H1 (cell line): ENCODE measurements around the gene AHSG. TPM values are rescaled to one million over a fixed set of nuclear protein-coding genes. Genes with fewer than 3 reads are reported as not detected.
A peak's percentile ranks its signal among the peaks of the same experiment; 100 is the strongest.

Source experiments
- CTCF ChIA-PET: fragments of 300-600 bp; sonication (Branson Sonifier 250); formaldehyde crosslinking; loops from one replicate; lab custom pipeline; 2021; ENCODE audit not compliant: partially characterized antibody; lab: Charles Lee
- POLR2A ChIA-PET: fragments of 300-600 bp; sonication (Branson Sonifier 250); formaldehyde crosslinking; loops from one replicate; lab custom pipeline; 2021; ENCODE audit warnings: inconsistent platforms; ENCODE audit not compliant: partially characterized antibody; lab: Charles Lee
- DNase-seq, 2 experiments: peaks; one replicate each; pipeline versions ENCODE4 v3.0.0 to v3.0.0-alpha.2; 2010 to 2022; ENCODE audit warnings: low spot score in 2 of 2, low read depth in 1 of 2, mixed read lengths in 1 of 2
- FAIRE-seq: peaks from 2 replicates; lab custom pipeline; 2011; peaks lifted over from hg19 to GRCh38; lab: Jason Lieb, UNC
- H2AFZ ChIP-seq: 2 replicates; pipeline ENCODE4 v1.8.1; 2012; ENCODE audit warnings: low read length, inconsistent platforms
- H2AK5ac ChIP-seq: 2 replicates; pipeline ENCODE4 v1.6.1; 2013; ENCODE audit warnings: low read depth, low read length
- H2BK120ac ChIP-seq: replicated peaks from 2 replicates; pipeline ENCODE3; 2013; ENCODE audit warnings: low read depth, low read length, inconsistent platforms
- H2BK12ac ChIP-seq: 2 replicates; pipeline ENCODE4 v1.6.1; 2013; ENCODE audit warnings: low read depth, low read length
- H2BK15ac ChIP-seq: 2 replicates; pipeline ENCODE4 v1.6.1; 2013; ENCODE audit warnings: low read length
- H2BK20ac ChIP-seq: 2 replicates; pipeline ENCODE4 v1.6.1; 2013; ENCODE audit warnings: low read length
- H2BK5ac ChIP-seq: 2 replicates; pipeline ENCODE4 v1.6.1; 2013; ENCODE audit warnings: low read depth, low read length
- H3K14ac ChIP-seq: 2 replicates; pipeline ENCODE4 v1.6.1; 2013; ENCODE audit warnings: inconsistent platforms; ENCODE audit not compliant: insufficient read length
- H3K18ac ChIP-seq: 2 replicates; pipeline ENCODE4 v1.6.1; 2013; ENCODE audit warnings: low read length; ENCODE audit errors: extremely low read depth
- H3K23ac ChIP-seq: 2 replicates; pipeline ENCODE4 v1.6.1; 2013; ENCODE audit warnings: inconsistent platforms; ENCODE audit not compliant: insufficient read length
- H3K23me2 ChIP-seq: 2 replicates; pipeline ENCODE4 v1.6.1; 2013; ENCODE audit warnings: low read depth, low read length
- H3K27ac ChIP-seq: 2 replicates; pipeline ENCODE4 v1.6.1; 2011; ENCODE audit warnings: low read depth, low read length, inconsistent platforms
- H3K27me3 ChIP-seq, 4 experiments: replicated peaks in 1 of 4; 1 replicate in 1 of 4; 2 replicates in 3 of 4; pipeline versions ENCODE4 v1.6.1 to v1.8.1; 2011 to 2013; ENCODE audit warnings: low read length in 3 of 4, mild to moderate bottlenecking in 3 of 4, inconsistent platforms in 2 of 4, mixed read lengths in 2 of 4, moderate library complexity in 1 of 4; ENCODE audit not compliant: control insufficient read depth in 3 of 4, insufficient read depth in 3 of 4; ENCODE audit errors: extremely low read depth in 1 of 4
- H3K36me3 ChIP-seq, 4 experiments: 2 replicates each; pipeline versions ENCODE4 v1.6.1 to v1.8.1; 2011 to 2013; ENCODE audit warnings: mild to moderate bottlenecking in 4 of 4, low read length in 3 of 4, moderate library complexity in 2 of 4, control low read depth in 1 of 4, inconsistent platforms in 1 of 4; ENCODE audit not compliant: insufficient read depth in 4 of 4, control insufficient read depth in 2 of 4
- H3K4ac ChIP-seq: replicated peaks from 2 replicates; pipeline ENCODE3; 2013; ENCODE audit warnings: low read length, low read depth, mixed read lengths, inconsistent platforms; ENCODE audit not compliant: insufficient read length
- H3K4me1 ChIP-seq, 4 experiments: replicated peaks in 1 of 4; 1 replicate in 1 of 4; 2 replicates in 3 of 4; pipeline versions ENCODE4 v1.6.1 to v1.8.1; 2011 to 2013; ENCODE audit warnings: low read length in 3 of 4, inconsistent platforms in 2 of 4, mixed read lengths in 1 of 4; ENCODE audit not compliant: insufficient read depth in 4 of 4, control insufficient read depth in 3 of 4
- H3K4me2 ChIP-seq, 2 experiments: 2 replicates each; pipeline versions ENCODE4 v1.6.1 to v1.8.1; 2011 to 2013; ENCODE audit warnings: low read depth in 2 of 2, low read length in 2 of 2, control low read depth in 1 of 2, inconsistent platforms in 1 of 2, mild to moderate bottlenecking in 1 of 2; ENCODE audit not compliant: insufficient read depth in 1 of 2
- H3K4me3 ChIP-seq, 4 experiments: fragments of 200-600, 300-600 bp in 1 of 4; sonication (generic), shearing (Covaris generic), sonication (Bioruptor Twin) in 1 of 4; 2 replicates each; pipeline versions ENCODE4 v1.5.1 to v1.8.1; 2011 to 2016; ENCODE audit warnings: low read length in 4 of 4, low read depth in 3 of 4, control low read depth in 2 of 4, inconsistent platforms in 2 of 4, mild to moderate bottlenecking in 2 of 4, mixed read lengths in 1 of 4, moderate library complexity in 1 of 4; ENCODE audit not compliant: insufficient read depth in 2 of 4; ENCODE audit errors: extremely low read depth in 1 of 4
- H3K56ac ChIP-seq: replicated peaks from 2 replicates; pipeline ENCODE3; 2013; ENCODE audit warnings: low read depth, mild to moderate bottlenecking, mixed read lengths, low read length, inconsistent platforms; ENCODE audit not compliant: insufficient read length
- H3K79me1 ChIP-seq: 2 replicates; pipeline ENCODE4 v1.6.1; 2013; ENCODE audit warnings: low read depth, low read length, control low read depth
- H3K79me2 ChIP-seq, 2 experiments: 2 replicates each; pipeline versions ENCODE4 v1.6.1 to v1.8.1; 2012 to 2013; ENCODE audit warnings: low read length in 2 of 2, mild to moderate bottlenecking in 2 of 2, inconsistent platforms in 1 of 2; ENCODE audit not compliant: insufficient read depth in 2 of 2, control insufficient read depth in 1 of 2
- H3K9ac ChIP-seq, 4 experiments: replicated peaks in 1 of 4; 1 replicate in 1 of 4; 2 replicates in 3 of 4; pipeline versions ENCODE4 v1.6.1 to v1.8.1; 2011 to 2013; ENCODE audit warnings: low read depth in 3 of 4, low read length in 3 of 4, control low read depth in 2 of 4, mild to moderate bottlenecking in 2 of 4, moderate library complexity in 2 of 4, inconsistent platforms in 1 of 4; ENCODE audit errors: extremely low read depth in 1 of 4
- H3K9me3 ChIP-seq, 2 experiments: 2 replicates each; pipeline versions ENCODE4 v1.6.1 to v1.8.1; 2012 to 2013; ENCODE audit warnings: mild to moderate bottlenecking in 2 of 2, moderate library complexity in 2 of 2, control low read depth in 1 of 2, inconsistent platforms in 1 of 2, low read depth in 1 of 2, low read length in 1 of 2, mixed read lengths in 1 of 2; ENCODE audit not compliant: insufficient read depth in 2 of 2
- H4K20me1 ChIP-seq, 2 experiments: replicated peaks in 1 of 2; 2 replicates each; pipeline versions ENCODE3 to v1.8.1; 2011 to 2013; ENCODE audit warnings: inconsistent platforms in 2 of 2, low read length in 2 of 2, mild to moderate bottlenecking in 1 of 2; ENCODE audit not compliant: insufficient read depth in 2 of 2, control insufficient read depth in 1 of 2
- H4K5ac ChIP-seq: 2 replicates; pipeline ENCODE4 v1.6.1; 2013; ENCODE audit warnings: low read length, low read depth, mixed read lengths, inconsistent platforms; ENCODE audit not compliant: insufficient read length
- H4K8ac ChIP-seq: 2 replicates; pipeline ENCODE4 v1.8.0; 2013; ENCODE audit warnings: mild to moderate bottlenecking, moderate library complexity, low read length, inconsistent platforms; ENCODE audit not compliant: insufficient read depth; ENCODE audit errors: extremely low read depth
- H4K91ac ChIP-seq: replicated peaks from 2 replicates; pipeline ENCODE3; 2013; ENCODE audit warnings: low read length, mixed read lengths, inconsistent platforms; ENCODE audit not compliant: insufficient read length
- CBX8 ChIP-seq: fragments of 300-800, 300-1000 bp; sonication (generic); IDR thresholded peaks from 2 replicates; pipeline ENCODE4 v1.7.1; 2016; ENCODE audit warnings: low read depth, low read length, borderline replicate concordance
- EGR1 ChIP-seq: IDR thresholded peaks from 2 replicates; pipeline ENCODE4 v1.6.1; 2011; ENCODE audit warnings: low read depth, low read length, borderline replicate concordance
- KDM5A ChIP-seq: fragments of 200-600 bp; IDR thresholded peaks from 2 replicates; pipeline ENCODE4 v1.7.1; 2012; ENCODE audit warnings: mild to moderate bottlenecking, low read length, inconsistent platforms, mixed read lengths
- PHF8 ChIP-seq: fragments of 200-600 bp; sonication (generic); conservative IDR thresholded peaks from 2 replicates; pipeline ENCODE4 v1.7.1; 2012; ENCODE audit warnings: low read depth, mild to moderate bottlenecking, inconsistent platforms, low read length, moderate library complexity
- RNF2 ChIP-seq: fragments of 200-900, 300-1000 bp; sonication (generic); IDR thresholded peaks from 2 replicates; pipeline ENCODE4 v1.7.1; 2016; ENCODE audit warnings: borderline replicate concordance, low read depth, mild to moderate bottlenecking, antibody characterized with exemption, low read length; ENCODE audit not compliant: poor library complexity, severe bottlenecking; ENCODE audit errors: missing control alignments
- SIRT6 ChIP-seq: IDR thresholded peaks from one replicate; pipeline ENCODE4 v1.7.1; 2012; ENCODE audit warnings: low read length, inconsistent platforms
- SP4 ChIP-seq: IDR thresholded peaks from 2 replicates; pipeline ENCODE4 v1.6.1; 2012; ENCODE audit warnings: low read length, inconsistent platforms
- TAF7 ChIP-seq: optimal IDR thresholded peaks from 2 replicates; pipeline ENCODE3; 2011; ENCODE audit warnings: low read depth, mild to moderate bottlenecking, inconsistent platforms, low read length, moderate library complexity, borderline replicate concordance
- WGBS, 2 experiments: shearing (Covaris generic) in 1 of 2; methylation state at CpG; one replicate each; pipeline versions ENCODE4 v1.1.6 to v1.1.7; 2013 to 2015; ENCODE audit warnings: low lambda C conversion rate in 2 of 2, mixed read lengths in 2 of 2, inconsistent platforms in 1 of 2, low coverage in 1 of 2, missing lambda C conversion rate in 1 of 2; ENCODE audit not compliant: insufficient replicate concordance in 2 of 2, insufficient coverage in 1 of 2, insufficient read length in 1 of 2; ENCODE audit errors: extremely low coverage in 1 of 2, missing lambda C conversion rate in 1 of 2; 5-methylcytosine and 5-hydroxymethylcytosine counted together
- polyA plus RNA-seq, 7 experiments: library from polyadenylated mRNA; depleted of rRNA in 3 of 7; stranded (reverse) in 5 of 7; unstranded in 2 of 7; fragments of >200 nt in 5 of 7; fragments of 200-250 nt in 2 of 7; gene quantifications; 1 replicate in 5 of 7; 2 replicates in 1 of 7; 4 replicates in 1 of 7; pipeline versions ENCODE4 v1.2.1 to v1.2.3, GENCODE V29; 2011 to 2013; ENCODE audit warnings: missing spikeins in 2 of 7, mixed read lengths in 2 of 7
- total RNA-seq: library from RNA; stranded (reverse); fragmentation: NEBNext Ultra II Directional; extraction: Animal tissue kit (Norgen Biotek cat#: 25700); gene quantifications from 2 replicates; pipeline ENCODE4 v1.2.1, GENCODE V29; 2021
- TF ChIP-seq, protein P1 (sequence below): IDR thresholded peaks from 2 replicates; pipeline ENCODE4 v1.6.1; 2012; ENCODE audit warnings: low read length, inconsistent platforms

Gene AHSG
- total and polyA plus RNA-seq, 2 of the 8 experiments (the other 6 are each of a cell fraction or from before 2014, with no cell fraction given): 0.68 to 0.78 TPM

DNA sequence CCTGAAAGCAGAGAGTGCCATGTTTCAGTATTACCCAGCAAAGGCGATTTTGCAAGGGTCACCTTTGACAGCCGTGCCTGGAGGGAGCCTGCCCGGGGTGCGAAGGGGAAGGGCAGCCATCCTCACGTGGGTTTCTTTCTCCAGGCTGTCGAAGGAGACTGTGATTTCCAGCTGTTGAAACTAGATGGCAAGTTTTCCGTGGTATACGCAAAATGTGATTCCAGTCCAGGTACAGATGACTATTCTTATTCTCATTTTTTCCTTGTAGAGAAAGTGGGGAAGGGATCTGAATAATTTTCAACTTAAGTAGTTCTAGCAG, 3.4 kb downstream of the AHSG start:
- Histone ChIP-seq H3K9ac (no peak overlapping the region), H4K91ac (peak overlapping the region; percentile 49), H3K18ac (no peak overlapping the region), H3K36me3 (no peaks in the 10 kb centered on the region), H3K56ac (no peak overlapping the region), H3K4me3 (no peak overlapping the region)
- POLR2A ChIA-PET: interaction anchor here (0.6 to 6.2 kb wide), 5 partner anchors 19 to 190 kb away, joined by 3 to 87 read pairs (median 6); partner anchors contain the start of genes EIF4A2 and RFC4
- TF ChIP-seq EGR1 (no peak), PHF8 (no peak), RNF2 (no peak), CBX8 (no peak), TAF7 (no peak), KDM5A (no peak), SP4 (no peak), SIRT6 (no peak)
- TF ChIP-seq, protein P1, sequence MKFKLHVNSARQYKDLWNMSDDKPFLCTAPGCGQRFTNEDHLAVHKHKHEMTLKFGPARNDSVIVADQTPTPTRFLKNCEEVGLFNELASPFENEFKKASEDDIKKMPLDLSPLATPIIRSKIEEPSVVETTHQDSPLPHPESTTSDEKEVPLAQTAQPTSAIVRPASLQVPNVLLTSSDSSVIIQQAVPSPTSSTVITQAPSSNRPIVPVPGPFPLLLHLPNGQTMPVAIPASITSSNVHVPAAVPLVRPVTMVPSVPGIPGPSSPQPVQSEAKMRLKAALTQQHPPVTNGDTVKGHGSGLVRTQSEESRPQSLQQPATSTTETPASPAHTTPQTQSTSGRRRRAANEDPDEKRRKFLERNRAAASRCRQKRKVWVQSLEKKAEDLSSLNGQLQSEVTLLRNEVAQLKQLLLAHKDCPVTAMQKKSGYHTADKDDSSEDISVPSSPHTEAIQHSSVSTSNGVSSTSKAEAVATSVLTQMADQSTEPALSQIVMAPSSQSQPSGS: no peak
- TF ChIP-seq, all 59 proteins: peak for 0
- no peak overlapping the region for H4K8ac ChIP-seq
- H3K23me2 ChIP-seq: no peaks in the 10 kb centered on the region
- no peak overlapping the region for H2AFZ ChIP-seq
- no peak overlapping the region for H2AK5ac ChIP-seq
- H3K23ac ChIP-seq: no peak overlapping the region
- no peak overlapping the region for H2BK5ac ChIP-seq
- FAIRE-seq (no peak), DNase-seq (no peak)
- peaks cover 0 to 7% (median 6%) of the 10 kb centered on the region in 4 experiments; a peak in 6 of 7 replicates for H3K4me1 ChIP-seq
- no peaks in the 10 kb centered on the region; a peak in 1 of 7 replicates for H3K27me3 ChIP-seq
- no peak overlapping the region for H2BK20ac ChIP-seq
- no peaks in the 10 kb centered on the region for H3K79me1 ChIP-seq
- no peak overlapping the region for H3K14ac ChIP-seq
- WGBS, 2 experiments: 98% methylated on average over 8 of the region's 8 CpGs; no CpG with 5 or more reads in 1 of the 2 experiments
- H3K9me3 ChIP-seq: no peaks in the 10 kb centered on the region
- CTCF ChIA-PET: interaction anchor here (0.6 to 12.9 kb wide), 37 partner anchors 9 to 349 kb away, joined by 3 to 333 read pairs (median 5); partner anchors contain the start of genes DNAJB11, FETUB and HRG
- H3K4ac ChIP-seq: no peak overlapping the region
- H4K5ac ChIP-seq: no peak overlapping the region
- no peaks in the 10 kb centered on the region for H3K79me2 ChIP-seq
- no peak overlapping the region for H3K4me2 ChIP-seq
- H2BK15ac ChIP-seq: no peak overlapping the region
- H3K27ac ChIP-seq: no peak overlapping the region
- no peaks in the 10 kb centered on the region for H4K20me1 ChIP-seq
- no peak overlapping the region for H2BK120ac ChIP-seq
- no peak overlapping the region for H2BK12ac ChIP-seq
